IMR-90 (cell line): ENCODE data around the gene E2F4. TPM values are rescaled to one million over a fixed set of nuclear protein-coding genes. Genes with fewer than 3 reads are reported as not detected.

Source experiments
- ATAC-seq: fragments of 200-7000 bp; cut with Tn5 transposase; 2 replicates; pipeline ENCODE4 v1.9.1; 2020; ENCODE audit warnings: low read depth, mild to moderate bottlenecking, moderate library complexity
- BruUV-seq: library from RNA; stranded (reverse); fragments of 400-500 nt; replicated peaks from 2 replicates; lab custom pipeline; 2021; lab: Mats Ljungman, UMichigan
- CTCF ChIA-PET: fragments of 300-600 bp; formaldehyde crosslinking; extraction: SDS; loops from one replicate; lab custom pipeline; 2021; ENCODE audit warnings: antibody characterized with exemption; lab: Yijun Ruan, JAX
- POLR2A ChIA-PET: fragments of 300-600 bp; sonication (Branson Sonifier 250); formaldehyde crosslinking; loops from one replicate; lab custom pipeline; 2022; ENCODE audit warnings: antibody characterized with exemption; ENCODE audit not compliant: unreplicated experiment; lab: Charles Lee
- DNase-seq: peaks from one replicate; pipeline ENCODE4 v3.0.0; 2013
- H2AFZ ChIP-seq: replicated peaks from 2 replicates; pipeline ENCODE3; 2013; ENCODE audit warnings: low read length, mild to moderate bottlenecking; ENCODE audit not compliant: poor library complexity
- H2AK5ac ChIP-seq: 2 replicates; pipeline ENCODE4 v1.6.1; 2013; ENCODE audit warnings: low read depth, low read length, inconsistent platforms
- H2AK9ac ChIP-seq: replicated peaks from 2 replicates; pipeline ENCODE3; 2013; ENCODE audit warnings: mild to moderate bottlenecking, low read depth, low read length, moderate library complexity; ENCODE audit not compliant: poor library complexity
- H2BK120ac ChIP-seq: 2 replicates; pipeline ENCODE4 v1.6.1; 2013; ENCODE audit warnings: low read depth, low read length, inconsistent platforms
- H2BK15ac ChIP-seq: 3 replicates; pipeline ENCODE4 v1.6.1; 2013; ENCODE audit warnings: low read depth, low read length, inconsistent platforms
- H2BK20ac ChIP-seq: 2 replicates; pipeline ENCODE4 v1.6.1; 2013; ENCODE audit warnings: low read depth, mild to moderate bottlenecking, inconsistent platforms, low read length, moderate library complexity
- H2BK5ac ChIP-seq: 2 replicates; pipeline ENCODE4 v1.6.1; 2013; ENCODE audit warnings: mild to moderate bottlenecking, low read depth, low read length, inconsistent platforms; ENCODE audit not compliant: poor library complexity, severe bottlenecking
- H3K14ac ChIP-seq: replicated peaks from 2 replicates; pipeline ENCODE4 v1.6.1; 2013; ENCODE audit warnings: low read depth, low read length, inconsistent platforms
- H3K18ac ChIP-seq: 2 replicates; pipeline ENCODE4 v1.6.1; 2013; ENCODE audit warnings: low read depth, low read length, control low read depth
- H3K23ac ChIP-seq: 2 replicates; pipeline ENCODE4 v1.6.1; 2013; ENCODE audit warnings: low read depth, low read length, inconsistent platforms
- H3K27ac ChIP-seq: 2 replicates; pipeline ENCODE4 v1.5.1; 2013; ENCODE audit warnings: mild to moderate bottlenecking, control low read depth, low read length; ENCODE audit not compliant: insufficient read depth
- H3K27me3 ChIP-seq: 2 replicates; pipeline ENCODE4 v1.6.1; 2013; ENCODE audit warnings: low read length; ENCODE audit not compliant: control insufficient read depth, insufficient read depth
- H3K36me3 ChIP-seq: 2 replicates; pipeline ENCODE4 v1.6.1; 2013; ENCODE audit warnings: low read length, mixed read lengths; ENCODE audit not compliant: control insufficient read depth, insufficient read depth
- H3K4ac ChIP-seq: 2 replicates; pipeline ENCODE4 v1.6.1; 2013; ENCODE audit warnings: low read depth, low read length, inconsistent platforms
- H3K4me1 ChIP-seq: 2 replicates; pipeline ENCODE4 v1.6.1; 2013; ENCODE audit warnings: low read length, mixed read lengths; ENCODE audit not compliant: control insufficient read depth, insufficient read depth
- H3K4me2 ChIP-seq: 2 replicates; pipeline ENCODE4 v1.6.1; 2013; ENCODE audit warnings: low read depth, mild to moderate bottlenecking, control low read depth, low read length, moderate library complexity
- H3K4me3 ChIP-seq: 2 replicates; pipeline ENCODE4 v1.5.1; 2013; ENCODE audit warnings: low read depth, mild to moderate bottlenecking, control low read depth, low read length, moderate library complexity; ENCODE audit not compliant: insufficient read depth
- H3K56ac ChIP-seq: 2 replicates; pipeline ENCODE4 v1.6.1; 2013; ENCODE audit warnings: low read length, inconsistent platforms; ENCODE audit not compliant: insufficient read depth; ENCODE audit errors: extremely low read depth
- H3K79me1 ChIP-seq, 2 experiments: 2 replicates each; pipeline ENCODE4 v1.6.1; 2013; ENCODE audit warnings: low read length in 2 of 2, inconsistent platforms in 1 of 2, low read depth in 1 of 2
- H3K9ac ChIP-seq: 2 replicates; pipeline ENCODE4 v1.6.1; 2013; ENCODE audit warnings: low read depth, low read length, control low read depth
- H3K9me1 ChIP-seq: 2 replicates; pipeline ENCODE4 v1.6.1; 2013; ENCODE audit warnings: low read length, inconsistent platforms; ENCODE audit not compliant: insufficient read depth
- H3K9me3 ChIP-seq: 2 replicates; pipeline ENCODE4 v1.6.1; 2013; ENCODE audit warnings: low read length; ENCODE audit not compliant: control insufficient read depth, insufficient read depth
- H4K20me1 ChIP-seq: 2 replicates; pipeline ENCODE4 v1.6.1; 2013; ENCODE audit warnings: low read length, inconsistent platforms; ENCODE audit not compliant: insufficient read depth
- H4K5ac ChIP-seq: 2 replicates; pipeline ENCODE4 v1.6.1; 2013; ENCODE audit warnings: mild to moderate bottlenecking, low read depth, low read length, control low read depth
- H4K8ac ChIP-seq, 2 experiments: 2 replicates each; pipeline ENCODE4 v1.6.1; 2013; ENCODE audit warnings: low read depth in 2 of 2, low read length in 2 of 2, control low read depth in 1 of 2, inconsistent platforms in 1 of 2
- H4K91ac ChIP-seq: 2 replicates; pipeline ENCODE4 v1.6.1; 2013; ENCODE audit warnings: low read depth, low read length, inconsistent platforms; ENCODE audit not compliant: insufficient read depth
- BHLHE40 ChIP-seq: fragments of 150-350 bp; IDR thresholded peaks from 2 replicates; pipeline ENCODE4 v1.6.1; 2016; ENCODE audit warnings: mild to moderate bottlenecking, low read depth, low read length
- CEBPB ChIP-seq: IDR thresholded peaks from 2 replicates; pipeline ENCODE4 v1.6.1; 2012; ENCODE audit warnings: low read depth, low read length, improper control_type of control experiment
- CHD1 ChIP-seq: IDR thresholded peaks from 2 replicates; pipeline ENCODE4 v1.6.1; 2012; ENCODE audit warnings: low read depth, low read length, improper control_type of control experiment
- ELK1 ChIP-seq: fragments of 150-350 bp; IDR thresholded peaks from 2 replicates; pipeline ENCODE4 v1.6.1; 2016; ENCODE audit warnings: low read depth, mild to moderate bottlenecking, low read length, moderate library complexity, borderline replicate concordance
- FOS ChIP-seq: fragments of 150-350 bp; IDR thresholded peaks from 2 replicates; pipeline ENCODE4 v1.6.1; 2016; ENCODE audit warnings: low read depth, low read length
- MAFK ChIP-seq: IDR thresholded peaks from 2 replicates; pipeline ENCODE4 v1.6.1; 2012; ENCODE audit warnings: low read depth, low read length, improper control_type of control experiment
- MAZ ChIP-seq: IDR thresholded peaks from 2 replicates; pipeline ENCODE4 v1.6.1; 2012; ENCODE audit warnings: low read depth, mild to moderate bottlenecking, low read length, improper control_type of control experiment, moderate library complexity, borderline replicate concordance
- NFE2L2 ChIP-seq: fragments of 150-350 bp; IDR thresholded peaks from 2 replicates; pipeline ENCODE4 v1.6.1; 2016; ENCODE audit warnings: low read depth, mild to moderate bottlenecking, low read length
- POLR2A ChIP-seq: IDR thresholded peaks from 2 replicates; pipeline ENCODE4 v1.6.1; 2012; ENCODE audit warnings: mild to moderate bottlenecking, low read depth, low read length
- RAD21 ChIP-seq: IDR thresholded peaks from 2 replicates; pipeline ENCODE4 v1.6.1; 2012; ENCODE audit warnings: low read length, improper control_type of control experiment
- RCOR1 ChIP-seq: IDR thresholded peaks from 2 replicates; pipeline ENCODE4 v1.6.1; 2012; ENCODE audit warnings: mild to moderate bottlenecking, low read length, improper control_type of control experiment; ENCODE audit not compliant: insufficient replicate concordance
- RFX5 ChIP-seq: IDR thresholded peaks from 2 replicates; pipeline ENCODE4 v1.8.0; 2012; ENCODE audit warnings: low read depth, mild to moderate bottlenecking, low read length, moderate library complexity
- SMC3 ChIP-seq: fragments of 150-350 bp; IDR thresholded peaks from 2 replicates; pipeline ENCODE4 v1.6.1; 2016; ENCODE audit warnings: low read depth, mild to moderate bottlenecking, antibody characterized with exemption, low read length, moderate library complexity
- USF2 ChIP-seq: fragments of 150-350 bp; IDR thresholded peaks from 2 replicates; pipeline ENCODE4 v1.6.1; 2017; ENCODE audit warnings: mild to moderate bottlenecking, antibody characterized with exemption, low read length, low read depth
- WGBS, 2 experiments: methylation state at CpG; one replicate each; pipeline versions ENCODE4 v1.1.5 to v1.1.7; 2013; ENCODE audit warnings: missing lambda C conversion rate in 2 of 2; ENCODE audit not compliant: insufficient read length in 1 of 2; ENCODE audit errors: extremely low coverage in 2 of 2; 5-methylcytosine and 5-hydroxymethylcytosine counted together
- dilution Hi-C: fragments of 300-500 bp; cut with HindIII; formaldehyde crosslinking; loops from one replicate; pipeline ENCODE4 v1.14.3; 2018; ENCODE audit warnings: low sequenced_read_pairs; ENCODE audit not compliant: unreplicated experiment
- in situ Hi-C: fragments of 300-500 bp; cut with MboI; formaldehyde crosslinking; loops from 3 replicates; pipeline ENCODE4 v1.14.3; 2019; ENCODE audit warnings: low sequenced_read_pairs, inconsistent platforms, mixed read lengths
- intact Hi-C: fragments of 100-400 bp; cut with micrococcal nuclease; formaldehyde crosslinking; loops from 2 replicates; pipeline ENCODE4 v1.10.0; 2022
- polyA plus RNA-seq, 3 experiments: library from polyadenylated mRNA; depleted of rRNA; stranded (reverse); fragments of >200 nt; gene quantifications; 2 replicates each; pipeline ENCODE4 v1.2.3, GENCODE V29; 2012; ENCODE audit warnings: low replicate concordance in 1 of 3
- total RNA-seq: library from RNA; depleted of rRNA; stranded (reverse); fragments of >200 nt; gene quantifications from 2 replicates; pipeline ENCODE4 v1.2.3, GENCODE V29; 2012

The E2F4 gene
- total and polyA plus RNA-seq, 2 of the 4 experiments (the other 2 are of a cell fraction), result 63.4 to 103 TPM

- H3K14ac ChIP-seq, result peak overlapping the region; percentile 89
- peak overlapping the region; percentile 85 for H2BK5ac ChIP-seq
- H2AK9ac ChIP-seq, result peak overlapping the region; percentile 99
- H4K5ac ChIP-seq, result peak overlapping the region; percentile 84
- no peaks in the 10 kb centered on the region for H3K9me3 ChIP-seq
- peak overlapping the region; percentile 77 to 96 for H4K8ac ChIP-seq
- H3K4me1 ChIP-seq, result peaks cover 29% of the 10 kb centered on the region
- BruUV-seq, result no TSS peak
- H3K4me2 ChIP-seq, result peak overlapping the region; percentile 74
- H3K4me3 ChIP-seq, result peak overlapping the region; percentile 44
- H2BK20ac ChIP-seq, result peak overlapping the region; percentile 82
- peak overlapping the region; percentile 74 for H2BK120ac ChIP-seq
- CTCF ChIA-PET, result interaction anchor here (1.1 to 1.5 kb wide), 2 partner anchors 10 to 14 kb away, joined by 5 to 6 read pairs; no protein-coding TSS in a partner anchor
- POLR2A ChIA-PET, result interaction anchor here (0.7 kb wide), 1 partner anchor 33 kb away, joined by 7 read pairs; no protein-coding TSS in a partner anchor
- dilution Hi-C loops (no loop called here), intact Hi-C loops (no loop called here), in situ Hi-C loops (no loop called here)
- peak overlapping the region; percentile 92 for H2AFZ ChIP-seq
- H3K4ac ChIP-seq, result peak overlapping the region; percentile 94
- H3K9ac ChIP-seq, result peak overlapping the region; percentile 68
- H4K20me1 ChIP-seq, result 0 out of 2 replicates have a peak, but pooled peaks cover 4% of the 10 kb centered on the region
- H3K79me1 ChIP-seq, result peaks cover 9 to 38% of the 10 kb centered on the region in 2 experiments; a peak in 3 of 4 replicates
- peak overlapping the region; percentile 80 for H3K27ac ChIP-seq
- peak overlapping the region; percentile 55 for H2BK15ac ChIP-seq
- H3K56ac ChIP-seq, result peak overlapping the region; percentile 72; the same call in 1 of the 2 replicates
- peaks cover 4% of the 10 kb centered on the region; the same call in 1 of the 2 replicates for H3K27me3 ChIP-seq
- H3K9me1 ChIP-seq, result peaks cover 20% of the 10 kb centered on the region
- ATAC-seq (peak; percentile 19), DNase-seq (peak; percentile 41)
- H2AK5ac ChIP-seq, result peak overlapping the region; percentile 99
- H3K36me3 ChIP-seq, result peaks cover 8% of the 10 kb centered on the region; the same call in 1 of the 2 replicates
- H3K23ac ChIP-seq, result peak overlapping the region; percentile 97
- WGBS, 2 experiments, result 46% methylated on average over 3 of the region's 14 CpGs; no CpG with 5 or more reads in 1 of the 2 experiments
- H4K91ac ChIP-seq, result peak overlapping the region; percentile 98
- peak overlapping the region; percentile 84 for H3K18ac ChIP-seq
- no peak for TF ChIP-seq SMC3
- no peak for TF ChIP-seq USF2
- no peak for TF ChIP-seq CHD1
- TF ChIP-seq NFE2L2, result no peak
- no peak for TF ChIP-seq BHLHE40
- TF ChIP-seq MAZ, result no peak
- TF ChIP-seq FOS, result no peak
- TF ChIP-seq POLR2A, result no peak
- TF ChIP-seq RCOR1, result no peak
- no peak for TF ChIP-seq RFX5
- TF ChIP-seq RAD21, result no peak
- no peak for TF ChIP-seq MAFK
- TF ChIP-seq CEBPB, result no peak
- TF ChIP-seq ELK1, result no peak
Measured at GRCh38 chr16:67170949-67171649, 20.9 kb upstream of the E2F4 start.
